HG03175 (cell line): ENCODE data around the gene LTA.

Experiments used
- ATAC-seq: cut with Tn5 transposase; IDR thresholded peaks from one replicate; pipeline ENCODE4 v1.9.1; 2021; ENCODE audit warnings: mild to moderate bottlenecking, moderate library complexity; ENCODE audit not compliant: unreplicated experiment

The LTA gene

DNA sequence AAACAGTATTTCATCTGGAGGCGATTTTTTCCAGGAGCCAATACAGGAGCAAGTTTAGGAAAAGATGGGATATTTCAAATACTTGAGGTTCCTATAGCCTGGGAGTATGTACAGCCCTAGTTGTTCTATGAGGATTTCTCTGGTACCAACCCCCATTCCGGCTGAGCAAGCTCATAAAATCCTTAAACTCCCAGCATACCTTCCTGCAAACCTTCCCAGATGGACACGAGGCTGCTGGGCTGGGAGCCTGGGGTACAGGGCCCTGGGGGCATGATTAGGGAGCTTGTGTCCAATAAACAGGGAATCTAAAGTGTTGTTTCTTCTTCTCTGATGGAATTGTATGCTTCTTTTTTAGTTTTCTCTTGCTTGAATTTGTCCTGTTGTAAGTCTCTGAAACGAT lies 49.9 kb downstream of the LTA start:
- no peak for ATAC-seq

DNA sequence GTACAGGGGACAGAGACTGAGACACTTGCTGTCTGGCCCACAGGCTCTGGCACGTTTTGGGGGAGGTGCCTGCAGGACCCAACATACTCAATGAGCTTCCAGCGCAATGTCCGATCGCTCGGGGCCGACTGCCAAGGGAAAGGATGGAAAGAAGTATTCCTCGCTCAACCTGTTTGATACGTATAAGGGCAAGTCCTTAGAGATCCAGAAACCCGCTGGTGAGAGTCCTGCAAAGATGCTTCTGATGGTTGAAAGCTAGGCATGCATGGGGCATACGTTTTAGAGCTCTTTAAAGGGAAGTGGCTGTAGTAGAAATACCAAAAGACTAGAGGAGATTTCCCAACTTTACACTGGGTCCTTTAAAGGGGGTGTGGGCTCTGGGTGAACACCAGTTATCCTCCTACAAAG lies 50.6 kb downstream of the LTA start:
- no peak for ATAC-seq
